RWPE1 (cell line): ENCODE data around the gene ST8SIA5.

Experiments used
- CTCF ChIA-PET: fragments of 350-600 bp; sonication (Branson Sonifier 250); formaldehyde crosslinking; extraction: SDS; loops from one replicate; lab custom pipeline; 2021; lab: Yijun Ruan, JAX
- POLR2A ChIA-PET: fragments of 400-600 bp; formaldehyde crosslinking; extraction: SDS; loops from one replicate; lab custom pipeline; 2020; ENCODE audit warnings: antibody characterized with exemption; ENCODE audit not compliant: low non-redundant PET; lab: Yijun Ruan, JAX
- DNase-seq: peaks from one replicate; pipeline ENCODE4 v3.0.0; 2012; ENCODE audit warnings: low spot score
- H3K27ac ChIP-seq: fragments of 450-650 bp; 2 replicates; pipeline ENCODE4 v1.5.1; 2017
- CTCF ChIP-seq: fragments of 450-650 bp; conservative IDR thresholded peaks from 2 replicates; pipeline ENCODE4 v1.5.1; 2017; ENCODE audit warnings: low read depth, mild to moderate bottlenecking

The ST8SIA5 gene

GRCh38 chr18:46725310-46725709, 31.5 kb downstream of the ST8SIA5 start:
- no peak for TF ChIP-seq CTCF
- H3K27ac ChIP-seq: no peak overlapping the region
- CTCF ChIA-PET: no interaction called here
- POLR2A ChIA-PET: no interaction called here
- DNase-seq: no peak

GRCh38 chr18:46723856-46724415, 32.9 kb downstream of the ST8SIA5 start:
- no peak overlapping the region for H3K27ac ChIP-seq
- DNase-seq: no peak
- TF ChIP-seq CTCF: no peak
- ChIA-PET CTCF (no interaction called here), POLR2A (no interaction called here)

- CTCF ChIA-PET: no interaction called here
- POLR2A ChIA-PET: no interaction called here
- TF ChIP-seq CTCF: no peak
Observed at GRCh38 chr18:46722051-46722450, 34.8 kb downstream of the ST8SIA5 start.

GRCh38 chr18:46721331-46721730, 35.5 kb downstream of the ST8SIA5 start:
- no peak for TF ChIP-seq CTCF
- CTCF ChIA-PET: no interaction called here
- POLR2A ChIA-PET: no interaction called here
- no peak for DNase-seq
- H3K27ac ChIP-seq: no peak overlapping the region

More at GRCh38 chr18:46722051-46722450, 34.8 kb downstream of the ST8SIA5 start:
- no peak for DNase-seq
- no peak overlapping the region for H3K27ac ChIP-seq

- ChIA-PET CTCF (no interaction called here), POLR2A (no interaction called here)
- no peak for TF ChIP-seq CTCF
- H3K27ac ChIP-seq: no peak overlapping the region
- DNase-seq: no peak
Observed at GRCh38 chr18:46720521-46720920, 36.3 kb downstream of the ST8SIA5 start.

- no peak for TF ChIP-seq CTCF
- CTCF ChIA-PET: no interaction called here
- DNase-seq: no peak
- POLR2A ChIA-PET: no interaction called here
- no peak overlapping the region for H3K27ac ChIP-seq
Observed at GRCh38 chr18:46720092-46720491, 36.8 kb downstream of the ST8SIA5 start.
